HEK293T (cell line): ENCODE results near the gene CLINT1.

ENCODE experiments used
- BHLHE40 ChIP-seq: fragments of 450-650 bp; IDR thresholded peaks from 2 replicates; pipeline ENCODE4 v1.6.1; 2016; ENCODE audit warnings: mild to moderate bottlenecking, moderate library complexity, borderline replicate concordance
- HDGF ChIP-seq: fragments of 450-650 bp; IDR thresholded peaks from 2 replicates; pipeline ENCODE4 v1.6.1; 2017; ENCODE audit warnings: antibody characterized with exemption, borderline replicate concordance
- SP1 ChIP-seq: fragments of 450-650 bp; IDR thresholded peaks from 2 replicates; pipeline ENCODE4 v1.6.1; 2017

GRCh38 chr5:157761690-157762621, 97.0 kb downstream of the CLINT1 start:
- TF ChIP-seq HDGF, result no peak
- TF ChIP-seq BHLHE40, result no peak
- no peak for TF ChIP-seq SP1
